K562 (cell line): ENCODE measurements around the gene GRIN2A. TPM values are rescaled to one million over a fixed set of nuclear protein-coding genes. Genes with fewer than 3 reads are reported as not detected.

Experiments
- ATAC-seq: fragments of 200-7000 bp; cut with Tn5 transposase; 3 replicates; pipeline ENCODE4 v1.9.1; 2020; ENCODE audit warnings: moderate library complexity
- BruUV-seq: library from RNA; stranded (reverse); fragments of 400-500 nt; replicated peaks from 2 replicates; lab custom pipeline; 2021; lab: Mats Ljungman, UMichigan
- CTCF ChIA-PET: fragments of 300-600 bp; formaldehyde crosslinking; extraction: SDS; loops from one replicate; lab custom pipeline; 2021; ENCODE audit warnings: low intra/inter-chr PET ratio; lab: Yijun Ruan, JAX
- POLR2A ChIA-PET: fragments of 300-600, 350-650 bp; sonication (Branson Sonifier 250); formaldehyde crosslinking; extraction: SDS; loops from one replicate; lab custom pipeline; 2021; ENCODE audit warnings: antibody characterized with exemption, inconsistent platforms; lab: Yijun Ruan, JAX
- DNase-seq, 4 experiments: peaks; one replicate each; pipeline versions ENCODE4 v3.0.0 to v3.0.0-alpha.2; 2011 to 2018; ENCODE audit warnings: low spot score in 3 of 4, mixed read lengths in 3 of 4; ENCODE audit errors: extremely low read depth in 1 of 4
- FAIRE-seq: peaks from 2 replicates; lab custom pipeline; 2011; peaks lifted over from hg19 to GRCh38; lab: Jason Lieb, UNC
- H2AFZ ChIP-seq: 2 replicates; pipeline ENCODE4 v1.6.0; 2011; ENCODE audit warnings: low read depth, low read length, control low read depth, inconsistent platforms
- H3K27ac ChIP-seq: fragments of 200-600 bp; 3 replicates; pipeline ENCODE4 v1.8.0; 2011; ENCODE audit warnings: low read depth, mild to moderate bottlenecking, control low read depth, inconsistent platforms, low read length, moderate library complexity, mixed read lengths; ENCODE audit errors: extremely low read depth
- H3K27me3 ChIP-seq, 2 experiments: fragments of 300-600 bp in 1 of 2; 2 replicates in 1 of 2; 3 replicates in 1 of 2; pipeline versions ENCODE4 v1.6.0 to v1.8.0; 2011; ENCODE audit warnings: inconsistent platforms in 2 of 2, low read length in 2 of 2, mild to moderate bottlenecking in 1 of 2, mixed read lengths in 1 of 2, moderate library complexity in 1 of 2; ENCODE audit not compliant: control insufficient read depth in 2 of 2, insufficient read depth in 2 of 2
- H3K36me3 ChIP-seq: fragments of 300-600 bp; 3 replicates; pipeline ENCODE4 v1.8.0; 2011; ENCODE audit warnings: mild to moderate bottlenecking, low read length, inconsistent platforms; ENCODE audit not compliant: control insufficient read depth, insufficient read depth
- H3K4me1 ChIP-seq, 2 experiments: fragments of 200-600 bp in 1 of 2; replicated peaks in 1 of 2; 2 replicates in 1 of 2; 3 replicates in 1 of 2; pipeline versions ENCODE4 v1.5.1 to v1.8.0; 2011; ENCODE audit warnings: inconsistent platforms in 2 of 2, low read length in 2 of 2, mild to moderate bottlenecking in 1 of 2, mixed read lengths in 1 of 2, moderate library complexity in 1 of 2; ENCODE audit not compliant: control insufficient read depth in 2 of 2, insufficient read depth in 2 of 2
- H3K4me2 ChIP-seq: 2 replicates; pipeline ENCODE4 v1.6.1; 2011; ENCODE audit warnings: low read length, control low read depth, inconsistent platforms, mixed read lengths; ENCODE audit not compliant: insufficient read depth
- H3K4me3 ChIP-seq: fragments of 200-600 bp; sonication (generic), shearing (Covaris generic); 2 replicates; pipeline ENCODE4 v1.5.1; 2016; ENCODE audit warnings: control low read depth, inconsistent platforms
- H3K79me2 ChIP-seq: fragments of 200-600 bp; 3 replicates; pipeline ENCODE4 v1.8.0; 2011; ENCODE audit warnings: low read length, inconsistent platforms; ENCODE audit not compliant: control insufficient read depth, insufficient read depth
- H3K9ac ChIP-seq, 2 experiments: 2 replicates each; pipeline versions ENCODE4 v1.6.0 to v1.6.1; 2011; ENCODE audit warnings: low read depth in 2 of 2, low read length in 2 of 2, control low read depth in 1 of 2, inconsistent platforms in 1 of 2, mild to moderate bottlenecking in 1 of 2, mixed read lengths in 1 of 2; ENCODE audit not compliant: insufficient read depth in 1 of 2
- H3K9me1 ChIP-seq: one replicate; pipeline ENCODE4 v1.6.0; 2011; ENCODE audit warnings: inconsistent platforms, mild to moderate bottlenecking, low read length, moderate library complexity; ENCODE audit not compliant: control insufficient read depth, insufficient read depth
- H3K9me3 ChIP-seq: replicated peaks from 2 replicates; pipeline ENCODE4 v1.5.1; 2011; ENCODE audit warnings: low read depth, low read length, inconsistent platforms; ENCODE audit not compliant: control insufficient read depth, insufficient read depth
- H4K20me1 ChIP-seq: replicated peaks from 2 replicates; pipeline ENCODE4 v1.6.1; 2011; ENCODE audit warnings: low read length, inconsistent platforms, mixed read lengths; ENCODE audit not compliant: control insufficient read depth, insufficient read depth
- C11orf30 ChIP-seq: fragments of 450-650 bp; IDR thresholded peaks from 2 replicates; pipeline ENCODE4 v1.6.1; 2016; ENCODE audit warnings: low read depth, mild to moderate bottlenecking
- FOXA1 ChIP-seq: fragments of 450-650 bp; IDR thresholded peaks from 2 replicates; pipeline ENCODE4 v1.6.1; 2016; ENCODE audit warnings: mild to moderate bottlenecking, borderline replicate concordance
- GMEB1 ChIP-seq: fragments of 250-450 bp; sonication (Bioruptor Pico); IDR thresholded peaks from 2 replicates; pipeline ENCODE4 v1.4.0; 2020; ENCODE audit warnings: mild to moderate bottlenecking
- HMG20A ChIP-seq: fragments of 450-650 bp; formaldehyde crosslinking; conservative IDR thresholded peaks from 2 replicates; pipeline ENCODE4 v1.4.0; 2020; ENCODE audit warnings: mild to moderate bottlenecking, mixed read lengths
- JUN ChIP-seq, 2 experiments: sonication (generic) in 1 of 2; formaldehyde crosslinking in 1 of 2; IDR thresholded peaks; 2 replicates each; pipeline versions ENCODE4 v1.6.1 to v1.8.0; 2012 to 2022; ENCODE audit warnings: borderline replicate concordance in 2 of 2, mild to moderate bottlenecking in 2 of 2, improper control_type of control experiment in 1 of 2, low read depth in 1 of 2, low read length in 1 of 2, missing genetic modification reagents in 1 of 2
- PHF8 ChIP-seq: fragments of 200-600 bp; sonication (generic); IDR thresholded peaks from 2 replicates; pipeline ENCODE4 v1.6.1; 2012; ENCODE audit warnings: mixed run types, mild to moderate bottlenecking, inconsistent platforms, low read length, moderate library complexity, borderline replicate concordance
- POLR2AphosphoS2 ChIP-seq: IDR thresholded peaks from 2 replicates; pipeline ENCODE4 v1.6.1; 2012; ENCODE audit warnings: low read length, improper control_type of control experiment
- SFPQ ChIP-seq: fragments of 200-400 bp; formaldehyde crosslinking; IDR thresholded peaks from 2 replicates; pipeline ENCODE4 v1.6.1; 2017; ENCODE audit warnings: mild to moderate bottlenecking, low read depth, low read length, moderate library complexity
- ZBTB17 ChIP-seq: fragments of 450-650 bp; formaldehyde crosslinking; IDR thresholded peaks from 2 replicates; pipeline ENCODE4 v1.4.0; 2020; ENCODE audit warnings: mild to moderate bottlenecking
- ZNF146 ChIP-seq: IDR thresholded peaks from one replicate; pipeline ENCODE4 v1.6.1; 2018; ENCODE audit warnings: missing compliant biosample characterization; ENCODE audit not compliant: unreplicated experiment
- ZNF398 ChIP-seq: fragments of 250-450 bp; sonication (Bioruptor Pico); IDR thresholded peaks from 2 replicates; pipeline ENCODE4 v1.8.0; 2021; ENCODE audit warnings: moderate library complexity, mild to moderate bottlenecking, inconsistent platforms
- ZNF695 ChIP-seq: fragments of 450-650 bp; formaldehyde crosslinking; IDR thresholded peaks from 2 replicates; pipeline ENCODE4 v1.4.0; 2020; ENCODE audit warnings: mild to moderate bottlenecking, moderate library complexity
- WGBS: fragments of 100-300 bp; shearing (Covaris generic); methylation state at CpG from one replicate; pipeline ENCODE4 v1.1.6; 2016; ENCODE audit warnings: low coverage, mixed read lengths; ENCODE audit not compliant: insufficient coverage; ENCODE audit errors: missing lambda C conversion rate; 5-methylcytosine and 5-hydroxymethylcytosine counted together
- in situ Hi-C: fragments of 300-500 bp; cut with MboI; formaldehyde crosslinking; loops from 4 replicates; pipeline ENCODE4 v1.15.0; 2018; ENCODE audit warnings: inconsistent platforms, mixed read lengths
- intact Hi-C: fragments of 100-400 bp; cut with micrococcal nuclease; formaldehyde crosslinking; loops from 2 replicates; pipeline ENCODE4 v1.14.2; 2022
- polyA plus RNA-seq, 8 experiments: library from polyadenylated mRNA; depleted of rRNA in 4 of 8; stranded (reverse) in 5 of 8; unstranded in 3 of 8; fragments of >200 nt; fragmentation: Nextera tagmentation in 2 of 8; fragmentation: Illumina TruSeq in 1 of 8; extraction: Ambion mirVana in 2 of 8; extraction: Trizol in 1 of 8; gene quantifications; 2 replicates each; pipeline versions ENCODE4 v1.2.1 to v1.2.3, GENCODE V29; 2011 to 2014; ENCODE audit warnings: inconsistent platforms in 1 of 8, missing spikeins in 1 of 8
- total RNA-seq, 7 experiments: library from RNA; depleted of rRNA in 6 of 7; stranded (reverse); fragments of >200 nt in 6 of 7; fragmentation: Illumina TruSeq in 2 of 7; extraction: Trizol in 2 of 7; gene quantifications; 2 replicates each; pipeline versions ENCODE4 v1.2.1 to v1.2.3, GENCODE V29; 2011 to 2021; ENCODE audit warnings: low replicate concordance in 1 of 7
- TF ChIP-seq, protein P1 (sequence below): fragments of 250-450 bp; sonication (Bioruptor Pico); IDR thresholded peaks from 2 replicates; pipeline ENCODE4 v1.5.0; 2021; ENCODE audit warnings: mild to moderate bottlenecking, moderate library complexity

Gene GRIN2A
- total and polyA plus RNA-seq, 9 of the 15 experiments (the other 6 are each of a cell fraction or from before 2014, with no cell fraction given): not detected

- no peak overlapping the region for H3K4me3 ChIP-seq
- H2AFZ ChIP-seq: no peak overlapping the region
- in situ Hi-C loops: no loop called here
- no peak overlapping the region for H3K9ac ChIP-seq
- BruUV-seq: no TSS peak
- no peaks in the 10 kb centered on the region for H3K79me2 ChIP-seq
- no peaks in the 10 kb centered on the region for H3K4me1 ChIP-seq
- no peak for FAIRE-seq
- no peak overlapping the region for H3K4me2 ChIP-seq
- H3K27ac ChIP-seq: no peak overlapping the region
- intact Hi-C loops: no loop called here
- H4K20me1 ChIP-seq: no peaks in the 10 kb centered on the region
- no peaks in the 10 kb centered on the region for H3K36me3 ChIP-seq
- WGBS: 2% methylated on average over 3 of the region's 4 CpGs
- DNase-seq: no peak
- no peaks in the 10 kb centered on the region for H3K9me1 ChIP-seq
- H3K9me3 ChIP-seq: no peaks in the 10 kb centered on the region
- CTCF ChIA-PET: no interaction called here
- peaks cover 12 to 48% of the 10 kb centered on the region in 2 experiments; a peak in 4 of 5 replicates for H3K27me3 ChIP-seq
- POLR2A ChIA-PET: interaction anchor here (1.0 to 1.7 kb wide), 3 partner anchors 12 to 24 kb away, joined by 3 to 5 read pairs (median 4); no protein-coding TSS in a partner anchor
- ATAC-seq: no peak
- TF ChIP-seq ZBTB17 (CRISPR knock-in tag): no peak
- no peak for TF ChIP-seq ZNF146
- TF ChIP-seq SFPQ: no peak
- no peak for TF ChIP-seq C11orf30
- TF ChIP-seq ZNF695 (CRISPR knock-in tag): no peak
- TF ChIP-seq FOXA1: no peak
- TF ChIP-seq ZNF398 (CRISPR knock-in tag): no peak
- TF ChIP-seq, protein P1, sequence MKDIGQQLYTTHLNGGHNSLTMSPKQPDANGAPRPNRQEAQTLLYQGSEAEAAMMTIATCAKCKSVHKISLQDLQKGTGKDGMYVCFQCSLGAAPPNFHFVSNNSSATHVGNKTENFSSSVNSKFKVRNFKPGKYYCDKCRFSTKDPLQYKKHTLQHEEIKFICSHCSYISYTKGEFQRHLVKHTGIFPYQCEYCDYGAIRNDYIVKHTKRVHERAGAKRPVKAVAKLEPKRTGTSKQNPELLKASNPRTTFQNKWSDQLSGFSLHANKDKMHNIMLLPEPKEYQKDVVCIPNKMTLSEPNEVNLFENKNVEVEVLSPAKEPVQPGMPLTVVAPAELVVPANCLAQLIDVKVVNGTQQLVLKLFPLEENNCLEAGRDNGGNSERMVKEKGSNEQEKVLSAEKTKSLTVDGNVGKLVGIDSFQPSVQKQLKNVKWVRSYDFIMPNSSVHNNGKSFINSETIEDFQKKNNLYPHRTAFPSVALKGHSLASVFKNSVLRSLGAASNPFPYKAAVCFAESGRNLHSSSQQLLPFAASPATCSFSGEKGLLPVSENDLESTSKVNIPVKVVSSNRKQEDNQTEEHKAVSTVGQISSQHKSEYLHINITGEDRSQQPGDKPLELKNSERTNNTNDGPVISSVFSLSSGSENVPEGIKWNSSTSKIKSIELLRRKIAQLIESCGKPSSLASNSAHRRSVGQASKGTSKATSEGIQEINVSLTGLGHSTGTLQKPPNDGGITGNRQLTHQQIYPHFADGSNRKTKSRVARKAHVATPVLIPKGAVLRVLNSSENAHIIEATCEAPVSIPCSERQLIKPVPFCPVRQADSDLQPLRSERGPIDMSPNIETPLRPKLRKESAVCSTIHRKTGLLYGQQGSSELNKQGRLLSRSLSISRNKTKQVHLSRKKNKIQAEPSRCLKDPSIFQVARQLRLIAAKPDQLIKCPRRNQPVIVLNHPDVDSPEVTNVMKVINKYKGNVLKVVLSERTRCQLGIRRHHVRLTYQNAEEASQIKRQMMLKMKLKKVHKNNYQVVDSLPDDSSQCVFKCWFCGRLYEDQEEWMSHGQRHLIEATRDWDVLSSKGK (CRISPR knock-in tag): no peak
- no peak for TF ChIP-seq JUN (IDR thresholded peaks at IDR 0.05; ENCODE audit: borderline replicate concordance, low read depth, low read length)
- TF ChIP-seq JUN (CRISPR knock-in tag; IDR thresholded peaks at IDR 0.05; ENCODE audit: borderline replicate concordance): no peak
- TF ChIP-seq GMEB1 (CRISPR knock-in tag): no peak
- no peak for TF ChIP-seq HMG20A
- no peak for TF ChIP-seq PHF8
- no peak for TF ChIP-seq POLR2AphosphoS2
These were observed 42.6 kb upstream of the GRIN2A start for GRCh38 chr16:10224850-10225249.
